Tibial artery (tissue), 4 donors: ENCODE results near the gene HECTD4.

Source experiments
- DNase-seq, 2 donors: peaks; one replicate each; pipeline ENCODE4 v3.0.0-alpha.2; 2019
- H3K27ac ChIP-seq, 2 donors: fragments of 200-600 bp; sonication (generic) in 1 of 2; 1 replicate in 1 of 2; 2 replicates in 1 of 2; pipeline ENCODE4 v1.5.1; 2018 to 2019; ENCODE audit warnings: mild to moderate bottlenecking in 1 of 2
- H3K27me3 ChIP-seq, 2 donors: fragments of 200-600 bp; sonication (generic) in 1 of 2; one replicate each; pipeline versions ENCODE4 v1.5.1 to v1.6.0; 2016 to 2019
- H3K36me3 ChIP-seq, 3 donors: fragments of 200-600 bp; sonication (generic) in 2 of 3; one replicate each; pipeline ENCODE4 v1.5.1; 2016 to 2019; ENCODE audit warnings: mild to moderate bottlenecking in 2 of 3
- H3K4me1 ChIP-seq, 4 donors: fragments of 200-600 bp; sonication (generic) in 2 of 4; 1 replicate in 3 of 4; 2 replicates in 1 of 4; pipeline ENCODE4 v1.5.1; 2016 to 2019
- H3K4me3 ChIP-seq, 2 donors: fragments of 200-600 bp; sonication (generic) in 1 of 2; 1 replicate in 1 of 2; 2 replicates in 1 of 2; pipeline ENCODE4 v1.5.1; 2018 to 2019; ENCODE audit warnings: mild to moderate bottlenecking in 2 of 2
- H3K9me3 ChIP-seq, 3 donors: fragments of 200-600 bp; sonication (generic) in 1 of 3; one replicate each; pipeline ENCODE4 v1.5.1; 2016 to 2019
- CTCF ChIP-seq, 2 experiments: fragments of 200-600 bp in 1 of 2; fragments of 450-650 bp in 1 of 2; IDR thresholded peaks; one replicate each; pipeline ENCODE4 v1.5.1; 2017 to 2019; ENCODE audit warnings: antibody characterized with exemption in 2 of 2, mild to moderate bottlenecking in 1 of 2, moderate library complexity in 1 of 2
- intact Hi-C: fragments of 100-400 bp; cut with DNase I; formaldehyde crosslinking; loops from one replicate; pipeline ENCODE4 v1.15.0; 2023; ENCODE audit warnings: low total_unique reads

The HECTD4 gene

DNA sequence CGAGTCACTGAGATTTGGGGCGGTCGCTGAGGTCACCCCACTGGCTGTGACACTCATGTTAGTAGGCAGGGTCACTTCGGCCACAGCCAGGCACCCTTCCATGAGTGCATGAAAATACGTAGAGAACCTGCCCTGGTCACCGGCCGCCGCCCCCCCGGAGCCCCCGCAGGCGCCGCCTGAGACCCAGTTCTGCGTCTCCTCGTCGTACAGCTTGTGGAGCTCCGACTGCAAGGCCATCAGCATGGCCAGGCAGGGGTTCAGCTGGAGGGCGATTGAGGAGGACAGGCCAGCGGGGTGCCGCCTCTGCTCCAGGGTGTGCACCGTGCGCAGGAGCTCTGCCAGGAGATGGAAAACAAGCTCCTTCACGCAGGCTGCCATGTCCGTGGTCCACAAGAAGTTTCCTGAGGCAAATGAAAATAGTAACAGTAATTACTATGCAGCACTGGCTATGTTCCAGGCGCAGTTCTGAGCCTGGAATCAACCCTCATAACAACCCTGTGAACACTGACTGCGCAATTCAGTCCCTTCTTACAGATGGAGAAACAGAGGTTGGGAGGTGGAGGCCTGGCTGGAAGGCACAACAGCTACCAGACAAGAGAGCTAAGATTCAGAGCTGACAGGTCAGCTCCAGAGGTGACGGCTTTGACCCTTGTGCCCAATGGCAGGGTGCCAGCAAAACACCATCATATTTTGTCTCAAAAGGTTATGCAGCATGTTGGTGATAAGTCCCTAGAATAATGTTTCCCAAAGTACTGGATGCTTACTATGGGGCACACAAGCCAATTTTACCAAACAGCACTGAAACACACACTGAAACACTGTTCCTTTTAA, 196.9 kb downstream of the HECTD4 start:
- no peaks in the 10 kb centered on the region for H3K9me3 ChIP-seq
- H3K36me3 ChIP-seq, result peaks cover 30 to 87% (median 51%) of the 10 kb centered on the region in 3 donors
- intact Hi-C loops, result no loop called here
- no peaks in the 10 kb centered on the region for H3K27me3 ChIP-seq
- DNase-seq, result no peak
- H3K27ac ChIP-seq, result no peak overlapping the region
- H3K4me3 ChIP-seq, result no peak overlapping the region
- no peak for TF ChIP-seq CTCF (IDR thresholded peaks at IDR 0.05)
- H3K4me1 ChIP-seq, result peaks cover 0 to 16% (median 0%) of the 10 kb centered on the region in 4 donors

GRCh38 chr12:112184056-112184887, 198.0 kb downstream of the HECTD4 start:
- H3K27ac ChIP-seq, result no peak overlapping the region
- no peak for DNase-seq
- peaks cover 0 to 16% (median 0%) of the 10 kb centered on the region in 4 donors for H3K4me1 ChIP-seq
- peaks cover 39 to 89% (median 55%) of the 10 kb centered on the region in 3 donors for H3K36me3 ChIP-seq
- no peaks in the 10 kb centered on the region for H3K9me3 ChIP-seq
- no peak overlapping the region for H3K4me3 ChIP-seq
- intact Hi-C loops, result no loop called here
- no peaks in the 10 kb centered on the region for H3K27me3 ChIP-seq
- TF ChIP-seq CTCF (IDR thresholded peaks at IDR 0.05), result no peak

- no peak overlapping the region for H3K27ac ChIP-seq
- TF ChIP-seq CTCF (IDR thresholded peaks at IDR 0.05), result no peak
- H3K4me1 ChIP-seq, result peaks cover 0 to 16% (median 0%) of the 10 kb centered on the region in 4 donors
- intact Hi-C loops, result no loop called here
- no peak for DNase-seq
- H3K4me3 ChIP-seq, result no peak overlapping the region
- H3K27me3 ChIP-seq, result no peaks in the 10 kb centered on the region
- H3K36me3 ChIP-seq, result peaks cover 44 to 90% (median 57%) of the 10 kb centered on the region in 3 donors
- no peaks in the 10 kb centered on the region for H3K9me3 ChIP-seq
These were observed 198.8 kb downstream of the HECTD4 start for GRCh38 chr12:112183141-112184021.

- no peak for DNase-seq
- H3K27ac ChIP-seq, result peak overlapping the region in 1 of 2 donors; percentile 8
- no peaks in the 10 kb centered on the region for H3K9me3 ChIP-seq
- intact Hi-C loops, result no loop called here
- peaks cover 0 to 16% (median 0%) of the 10 kb centered on the region in 4 donors for H3K4me1 ChIP-seq
- TF ChIP-seq CTCF (IDR thresholded peaks at IDR 0.05), result no peak
- no peaks in the 10 kb centered on the region for H3K27me3 ChIP-seq
- H3K4me3 ChIP-seq, result no peak overlapping the region
- peaks cover 53 to 91% (median 66%) of the 10 kb centered on the region in 3 donors for H3K36me3 ChIP-seq
These were observed 199.7 kb downstream of the HECTD4 start for GRCh38 chr12:112182499-112182898.

DNA sequence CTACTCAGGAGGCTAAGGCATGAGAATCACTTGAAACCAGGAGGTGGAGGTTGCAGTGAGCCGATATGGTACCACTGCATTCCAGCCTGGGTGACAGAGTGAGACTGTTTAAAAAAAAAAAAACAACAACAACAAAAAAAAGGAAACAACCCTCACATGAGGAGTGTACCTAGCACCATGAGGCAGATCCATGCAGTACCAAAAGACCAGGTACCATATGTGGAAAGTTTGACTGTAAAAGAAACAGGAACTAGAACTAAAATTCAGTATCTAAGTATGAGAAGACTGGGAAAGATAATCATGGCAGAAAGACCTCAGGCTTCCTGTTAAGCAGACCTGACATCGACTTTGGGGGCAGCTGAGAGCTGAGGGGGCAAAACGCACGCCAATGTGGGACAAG, 201.8 kb downstream of the HECTD4 start:
- no peak for DNase-seq
- no peak overlapping the region for H3K27ac ChIP-seq
- peaks cover 71 to 98% (median 83%) of the 10 kb centered on the region in 3 donors for H3K36me3 ChIP-seq
- no peak for TF ChIP-seq CTCF (IDR thresholded peaks at IDR 0.05)
- peaks cover 0 to 16% (median 0%) of the 10 kb centered on the region in 4 donors for H3K4me1 ChIP-seq
- no peaks in the 10 kb centered on the region for H3K9me3 ChIP-seq
- intact Hi-C loops, result no loop called here
- H3K4me3 ChIP-seq, result no peak overlapping the region
- H3K27me3 ChIP-seq, result no peaks in the 10 kb centered on the region
